Keratinocyte (primary cell): ENCODE results near the gene SNX21. TPM values are rescaled to one million over a fixed set of nuclear protein-coding genes. Genes with fewer than 3 reads are reported as not detected.
"Not testable (repeated sequence)": the region's sequence is repeated elsewhere in the genome, so short reads cannot be mapped to it uniquely, and the experiment has no call there.

Source experiments
- DNase-seq: peaks from one replicate; pipeline ENCODE4 v3.0.0-alpha.2; 2011; ENCODE audit warnings: low read depth, missing footprints, low spot score
- FAIRE-seq: peaks from 2 replicates; lab custom pipeline; 2011; peaks lifted over from hg19 to GRCh38; lab: Jason Lieb, UNC
- H2AFZ ChIP-seq: 2 replicates; pipeline ENCODE4 v1.6.0; 2012; ENCODE audit warnings: low read length, control low read depth, inconsistent platforms; ENCODE audit not compliant: control insufficient read depth
- H3K27ac ChIP-seq: 2 replicates; pipeline ENCODE4 v1.5.1; 2011; ENCODE audit warnings: low read length; ENCODE audit not compliant: control insufficient read depth, insufficient read depth
- H3K27me3 ChIP-seq: 3 replicates; pipeline ENCODE4 v1.6.0; 2011; ENCODE audit warnings: low read length; ENCODE audit not compliant: control insufficient read depth, insufficient read depth; ENCODE audit errors: extremely low read depth
- H3K36me3 ChIP-seq, 2 experiments: 2 replicates in 1 of 2; 3 replicates in 1 of 2; pipeline ENCODE4 v1.5.1; 2011; ENCODE audit warnings: low read length in 2 of 2, mild to moderate bottlenecking in 1 of 2; ENCODE audit not compliant: control insufficient read depth in 2 of 2, insufficient read depth in 2 of 2; ENCODE audit errors: extremely low read depth in 1 of 2
- H3K4me1 ChIP-seq: 3 replicates; pipeline ENCODE4 v1.5.1; 2011; ENCODE audit warnings: low read length; ENCODE audit not compliant: control insufficient read depth, insufficient read depth; ENCODE audit errors: extremely low read depth
- H3K4me2 ChIP-seq: 3 replicates; pipeline ENCODE4 v1.6.0; 2011; ENCODE audit warnings: low read depth, low read length; ENCODE audit not compliant: control insufficient read depth, insufficient read depth; ENCODE audit errors: extremely low read depth
- H3K4me3 ChIP-seq, 3 experiments: fragments of 200-600 bp in 1 of 3; sonication (generic) in 1 of 3; 2 replicates in 2 of 3; 3 replicates in 1 of 3; pipeline ENCODE4 v1.5.1; 2011 to 2016; ENCODE audit warnings: low read length in 3 of 3, mild to moderate bottlenecking in 3 of 3, control low read depth in 2 of 3, inconsistent platforms in 1 of 3, low read depth in 1 of 3, mixed read lengths in 1 of 3, mixed run types in 1 of 3, moderate library complexity in 1 of 3; ENCODE audit not compliant: control insufficient read depth in 2 of 3, insufficient read depth in 2 of 3; ENCODE audit errors: extremely low read depth in 1 of 3
- H3K79me2 ChIP-seq: 2 replicates; pipeline ENCODE4 v1.6.0; 2012; ENCODE audit warnings: low read length; ENCODE audit not compliant: control insufficient read depth, insufficient read depth
- H3K9ac ChIP-seq: 3 replicates; pipeline ENCODE4 v1.6.0; 2011; ENCODE audit warnings: low read length; ENCODE audit not compliant: control insufficient read depth, insufficient read depth; ENCODE audit errors: extremely low read depth
- H3K9me1 ChIP-seq: 3 replicates; pipeline ENCODE4 v1.6.0; 2011; ENCODE audit warnings: low read length; ENCODE audit not compliant: control insufficient read depth, insufficient read depth; ENCODE audit errors: extremely low read depth
- H3K9me3 ChIP-seq: 2 replicates; pipeline ENCODE4 v1.5.1; 2012; ENCODE audit warnings: low read depth, low read length; ENCODE audit not compliant: control insufficient read depth
- H4K20me1 ChIP-seq: 3 replicates; pipeline ENCODE4 v1.6.0; 2011; ENCODE audit warnings: low read length; ENCODE audit not compliant: control insufficient read depth, insufficient read depth; ENCODE audit errors: extremely low read depth
- EZH2 ChIP-seq: IDR thresholded peaks from one replicate; pipeline ENCODE4 v1.6.1; 2012; ENCODE audit warnings: inconsistent platforms, mild to moderate bottlenecking, low read length, moderate library complexity
- dilution Hi-C: fragments of 300-500 bp; cut with MboI; formaldehyde crosslinking; loops from one replicate; pipeline ENCODE4 v1.7.0; 2020; ENCODE audit warnings: low sequenced_read_pairs; ENCODE audit not compliant: extremely low pct_ligation_motif_present
- polyA plus RNA-seq, 5 experiments: library from polyadenylated mRNA; depleted of rRNA in 3 of 5; stranded (reverse) in 3 of 5; stranded (forward) in 1 of 5; unstranded in 1 of 5; fragments of >200 nt; gene quantifications; 1 replicate in 1 of 5; 2 replicates in 3 of 5; 3 replicates in 1 of 5; pipeline versions ENCODE4 v1.2.1 to v1.2.3, GENCODE V29; 2011 to 2012; ENCODE audit warnings: missing spikeins in 2 of 5, low read depth in 1 of 5, low replicate concordance in 1 of 5
- TF ChIP-seq, protein P1 (sequence below), 3 experiments: IDR thresholded peaks in 1 of 3; conservative IDR thresholded peaks in 1 of 3; optimal IDR thresholded peaks in 1 of 3; 2 replicates in 2 of 3; 3 replicates in 1 of 3; pipeline versions ENCODE3 to v1.5.1; 2011; ENCODE audit warnings: low read length in 3 of 3, mild to moderate bottlenecking in 3 of 3, moderate library complexity in 2 of 3, control low read depth in 1 of 3, inconsistent platforms in 1 of 3; ENCODE audit not compliant: insufficient read depth in 2 of 3; ENCODE audit errors: extremely low read depth in 1 of 3

Gene SNX21
- polyA plus RNA-seq, 1 donor (not counting 4 experiments of a cell fraction or from before 2014, with no cell fraction given) = 5.2 TPM

DNA sequence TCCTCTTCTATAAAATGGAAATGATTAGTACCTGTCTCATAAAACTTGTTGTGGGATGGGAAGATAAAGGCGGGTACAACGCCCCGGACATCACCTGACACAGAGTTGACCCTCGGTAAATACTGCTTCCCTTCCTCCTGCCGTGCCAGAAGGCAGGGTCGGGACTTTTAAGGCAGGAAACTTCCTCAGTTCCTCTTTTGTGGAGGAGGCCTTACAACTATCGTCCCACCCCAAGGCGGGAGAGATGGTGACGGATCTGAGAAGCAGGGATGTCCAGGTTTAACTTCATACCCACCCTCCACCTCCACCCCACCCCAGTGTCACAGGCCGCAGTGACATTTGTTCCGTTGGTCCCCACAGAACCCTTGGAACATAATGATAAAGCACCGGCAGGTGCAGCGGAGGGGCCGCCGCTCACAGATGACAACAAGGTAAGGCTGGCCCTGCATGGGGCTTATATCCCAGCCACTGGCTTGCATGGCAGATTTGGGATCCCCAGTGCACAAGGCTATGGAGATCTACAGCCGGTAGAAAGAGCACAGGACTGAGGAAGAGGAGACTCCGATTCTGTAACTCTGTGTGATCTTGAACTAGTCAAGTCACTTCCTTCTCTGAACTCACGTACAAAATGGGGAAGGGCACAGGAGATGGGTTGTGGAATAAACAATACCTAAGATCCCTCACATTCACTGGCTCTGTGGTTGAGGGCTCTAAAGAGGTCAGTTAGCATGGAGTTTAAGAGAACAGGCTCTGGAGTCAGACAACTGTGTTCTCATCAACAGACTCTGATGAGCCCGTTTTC is 41.1 kb upstream of the SNX21 start:
- no peak for DNase-seq
- peaks cover 10 to 20% of the 10 kb centered on the region in 2 experiments for H3K36me3 ChIP-seq
- peak overlapping the region; percentile 95 for H3K9ac ChIP-seq
- TF ChIP-seq, protein P1, sequence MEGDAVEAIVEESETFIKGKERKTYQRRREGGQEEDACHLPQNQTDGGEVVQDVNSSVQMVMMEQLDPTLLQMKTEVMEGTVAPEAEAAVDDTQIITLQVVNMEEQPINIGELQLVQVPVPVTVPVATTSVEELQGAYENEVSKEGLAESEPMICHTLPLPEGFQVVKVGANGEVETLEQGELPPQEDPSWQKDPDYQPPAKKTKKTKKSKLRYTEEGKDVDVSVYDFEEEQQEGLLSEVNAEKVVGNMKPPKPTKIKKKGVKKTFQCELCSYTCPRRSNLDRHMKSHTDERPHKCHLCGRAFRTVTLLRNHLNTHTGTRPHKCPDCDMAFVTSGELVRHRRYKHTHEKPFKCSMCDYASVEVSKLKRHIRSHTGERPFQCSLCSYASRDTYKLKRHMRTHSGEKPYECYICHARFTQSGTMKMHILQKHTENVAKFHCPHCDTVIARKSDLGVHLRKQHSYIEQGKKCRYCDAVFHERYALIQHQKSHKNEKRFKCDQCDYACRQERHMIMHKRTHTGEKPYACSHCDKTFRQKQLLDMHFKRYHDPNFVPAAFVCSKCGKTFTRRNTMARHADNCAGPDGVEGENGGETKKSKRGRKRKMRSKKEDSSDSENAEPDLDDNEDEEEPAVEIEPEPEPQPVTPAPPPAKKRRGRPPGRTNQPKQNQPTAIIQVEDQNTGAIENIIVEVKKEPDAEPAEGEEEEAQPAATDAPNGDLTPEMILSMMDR (optimal IDR thresholded peaks at IDR 0.05 in 1 of 3, IDR thresholded peaks at IDR 0.05 in 1 of 3, conservative IDR thresholded peaks at IDR 0.05 in 1 of 3; ENCODE audit: extremely low read depth in 1 of 3, insufficient read depth in 2 of 3, low read length in 3 of 3) = no peak
- TF ChIP-seq EZH2 = no peak
- H3K27ac ChIP-seq = peak overlapping the region; percentile 91
- H3K79me2 ChIP-seq = peaks cover 12% of the 10 kb centered on the region
- H3K4me2 ChIP-seq = peak overlapping the region; percentile 97
- no peaks in the 10 kb centered on the region for H3K27me3 ChIP-seq
- H4K20me1 ChIP-seq = no peaks in the 10 kb centered on the region
- H3K4me3 ChIP-seq = peak overlapping the region; percentile 81 to 98 (median 84)
- H3K9me3 ChIP-seq = no peaks in the 10 kb centered on the region
- peaks cover 19% of the 10 kb centered on the region for H3K4me1 ChIP-seq
- no peak for FAIRE-seq
- dilution Hi-C loops = no loop called here
- H3K9me1 ChIP-seq = no peaks in the 10 kb centered on the region
- H2AFZ ChIP-seq = peak overlapping the region; percentile 97

DNA sequence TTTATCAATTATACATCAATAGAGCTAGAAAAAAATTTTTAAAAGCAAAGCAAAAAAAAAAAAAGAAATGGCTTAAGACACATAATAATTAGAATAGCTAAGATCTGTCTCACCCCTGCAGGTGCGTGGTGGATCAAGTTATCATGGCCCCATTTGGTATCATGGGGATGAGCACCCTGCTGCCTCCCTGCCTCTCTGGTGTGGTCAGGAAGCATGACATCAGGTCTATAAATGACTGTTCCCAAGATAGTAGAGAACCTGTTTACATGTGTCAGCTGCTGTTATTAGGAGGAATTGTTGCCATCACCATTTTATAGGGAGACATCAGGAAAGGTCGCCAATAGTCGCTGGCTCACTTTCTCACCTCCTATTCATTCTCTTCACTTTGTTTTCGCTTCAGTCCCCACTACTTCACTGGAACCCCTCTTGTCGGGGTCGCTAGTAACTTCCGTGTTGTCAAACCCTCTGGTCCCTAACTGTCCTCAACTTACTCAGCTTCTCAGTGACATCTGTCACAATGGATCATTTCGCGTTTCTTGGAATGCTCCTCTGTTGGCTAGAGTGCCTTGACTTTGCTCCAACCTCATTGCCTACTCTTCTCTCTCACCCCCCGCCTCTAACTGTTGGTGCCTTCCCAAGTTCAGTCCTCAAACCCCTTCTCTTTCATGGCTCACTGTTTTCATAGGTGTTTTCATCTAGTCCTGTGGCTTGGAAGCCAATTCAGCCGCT is 37.1 kb upstream of the SNX21 start:
- FAIRE-seq (no peak), DNase-seq (no peak)
- Histone ChIP-seq H3K4me3 (no peak overlapping the region), H3K27ac (no peak overlapping the region), H3K9me3 (no peaks in the 10 kb centered on the region), H3K79me2 (peaks cover 12% of the 10 kb centered on the region), H3K27me3 (no peaks in the 10 kb centered on the region), H3K9ac (no peak overlapping the region), H2AFZ (no peak overlapping the region), H4K20me1 (no peaks in the 10 kb centered on the region), H3K4me1 (peaks cover 9% of the 10 kb centered on the region), H3K36me3 (peaks cover 16 to 27% of the 10 kb centered on the region in 2 experiments), H3K4me2 (no peak overlapping the region), H3K9me1 (no peaks in the 10 kb centered on the region)
- TF ChIP-seq EZH2 = no peak
- TF ChIP-seq, protein P1 (optimal IDR thresholded peaks at IDR 0.05 in 1 of 3, IDR thresholded peaks at IDR 0.05 in 1 of 3, conservative IDR thresholded peaks at IDR 0.05 in 1 of 3; ENCODE audit: extremely low read depth in 1 of 3, insufficient read depth in 2 of 3, low read length in 3 of 3) = no peak
- dilution Hi-C loops = no loop called here

GRCh38 chr20:45797510-45797909 is 36.1 kb upstream of the SNX21 start:
- H3K9me3 ChIP-seq, H3K27ac ChIP-seq, H3K9ac ChIP-seq, FAIRE-seq, H2AFZ ChIP-seq, H3K9me1 ChIP-seq, H3K79me2 ChIP-seq, H3K4me2 ChIP-seq, H3K27me3 ChIP-seq, dilution Hi-C loops, H4K20me1 ChIP-seq, H3K4me1 ChIP-seq, H3K4me3 ChIP-seq, DNase-seq: not testable (repeated sequence)
- peaks cover 19 to 30% of the 10 kb centered on the region in 2 experiments for H3K36me3 ChIP-seq
